GM08714 (cell line): ENCODE data around the gene PAX6.

ENCODE experiments used
- H3K4me3 ChIP-seq: fragments of 200-500 bp; sonication (Bioruptor generic); 2 replicates; pipeline ENCODE4 v1.5.1; 2014; ENCODE audit warnings: mild to moderate bottlenecking, low read length, inconsistent platforms
- ZNF274 ChIP-seq: IDR thresholded peaks from 2 replicates; pipeline ENCODE4 v1.6.1; 2012; ENCODE audit warnings: mild to moderate bottlenecking, low read depth, low read length

The PAX6 gene

DNA sequence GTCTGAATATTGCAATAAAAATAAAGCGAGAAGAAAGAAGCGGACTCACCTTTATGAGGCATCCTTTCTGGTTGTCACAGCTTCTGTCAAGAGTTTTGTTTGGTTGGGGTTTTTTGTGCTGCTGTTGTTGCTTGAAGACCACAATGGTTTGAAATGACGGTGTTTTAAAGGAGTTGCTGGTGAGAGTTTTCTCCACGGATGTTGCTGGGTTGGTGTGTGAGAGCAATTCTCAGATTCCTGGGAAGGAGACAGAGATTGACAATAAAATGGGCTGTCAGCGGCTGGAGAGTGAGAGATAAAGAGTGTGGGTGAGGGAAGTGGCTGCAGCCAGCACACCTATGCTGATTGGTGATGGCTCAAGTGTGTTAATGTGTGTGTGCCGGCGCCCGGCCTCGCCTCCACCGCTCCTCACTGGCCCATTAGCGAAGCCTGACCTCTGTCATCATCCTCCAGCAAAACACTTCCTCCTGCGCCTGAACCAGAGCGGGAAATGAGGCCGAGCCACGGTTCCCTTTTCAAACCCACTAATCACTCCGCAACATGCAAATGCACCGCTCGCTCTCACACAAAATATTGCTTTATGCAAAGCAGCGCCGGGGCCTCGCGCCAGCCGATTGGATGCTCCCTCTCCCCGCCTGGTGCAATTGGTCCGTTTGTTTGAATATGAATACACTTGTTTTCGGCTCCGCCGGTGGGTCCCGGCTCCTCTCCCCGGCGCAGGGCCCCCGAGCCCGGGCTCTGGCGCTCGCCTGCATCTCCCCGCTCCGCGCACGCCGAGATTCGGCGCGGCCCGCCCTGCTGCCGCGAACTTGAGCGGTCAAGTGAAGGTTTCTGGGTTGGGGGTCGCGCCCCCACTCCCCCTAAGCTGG, at the start of gene PAX6:
PAX6 (minus strand) TSS at position 544 of the 869 bp plus-strand sequence. CDS start 4,911 bp downstream, outside the sequence.
- H3K4me3 ChIP-seq = peak within 1 kb of the TSS; percentile 36
- no peak for TF ChIP-seq ZNF274

DNA sequence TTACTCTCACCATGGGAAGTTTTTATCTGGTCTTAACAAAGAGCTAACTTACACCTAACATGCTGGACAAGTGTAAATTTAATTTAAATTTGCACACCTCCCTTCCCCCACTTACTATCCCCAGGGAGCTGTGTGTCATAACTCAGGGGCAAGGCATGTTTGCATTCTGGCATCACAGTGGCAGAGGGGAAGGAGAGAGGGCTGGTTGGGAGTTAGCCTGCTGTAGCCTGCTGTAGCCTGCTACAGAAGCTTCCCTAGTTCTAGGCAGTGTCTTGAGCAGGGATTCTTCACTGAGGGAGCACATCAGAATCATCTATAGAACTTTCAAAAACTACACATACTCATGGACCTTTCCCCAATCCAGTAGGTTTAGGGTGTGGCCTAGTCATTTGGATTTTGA, 49.3 kb upstream of the PAX6 start:
- no peak overlapping the region for H3K4me3 ChIP-seq
- no peak for TF ChIP-seq ZNF274

DNA sequence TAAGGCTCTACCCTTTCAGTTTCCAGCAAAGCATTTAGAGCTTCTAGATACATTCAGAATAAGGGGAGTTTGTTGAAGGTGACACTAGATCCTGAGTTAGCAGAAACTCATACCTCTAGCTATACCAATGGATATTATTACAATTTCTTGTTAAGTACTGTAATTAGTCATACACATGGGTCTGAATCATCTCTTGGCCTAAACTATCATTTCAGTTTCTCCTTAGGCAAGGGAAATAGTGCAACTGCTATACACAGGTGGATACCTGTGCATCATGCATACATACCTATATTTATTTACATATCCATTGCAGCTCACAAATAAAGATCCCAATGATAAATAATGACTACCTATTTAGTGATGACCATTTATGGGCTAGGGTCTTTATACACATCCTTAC, 45.1 kb upstream of the PAX6 start:
- no peak for TF ChIP-seq ZNF274
- H3K4me3 ChIP-seq = no peak overlapping the region

DNA sequence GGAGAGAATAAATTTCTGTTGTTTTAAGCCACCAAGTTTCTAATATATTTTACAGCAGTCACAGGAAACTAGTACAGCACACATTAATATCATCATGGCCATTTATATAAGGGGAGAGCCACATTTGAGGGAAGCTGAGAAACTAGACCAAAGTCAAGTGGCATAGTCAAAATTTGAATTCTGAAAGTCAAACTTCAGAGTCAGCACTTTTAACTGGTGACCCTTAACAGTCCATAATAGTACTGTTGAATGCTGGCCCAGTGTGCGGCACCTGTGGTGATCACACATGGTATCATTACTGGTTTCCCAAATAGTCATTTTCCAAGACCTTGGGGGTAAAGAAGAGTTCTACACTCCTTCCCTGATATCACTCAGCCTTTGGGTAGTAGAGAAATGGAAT, 44.3 kb upstream of the PAX6 start:
- no peak overlapping the region for H3K4me3 ChIP-seq
- no peak for TF ChIP-seq ZNF274

DNA sequence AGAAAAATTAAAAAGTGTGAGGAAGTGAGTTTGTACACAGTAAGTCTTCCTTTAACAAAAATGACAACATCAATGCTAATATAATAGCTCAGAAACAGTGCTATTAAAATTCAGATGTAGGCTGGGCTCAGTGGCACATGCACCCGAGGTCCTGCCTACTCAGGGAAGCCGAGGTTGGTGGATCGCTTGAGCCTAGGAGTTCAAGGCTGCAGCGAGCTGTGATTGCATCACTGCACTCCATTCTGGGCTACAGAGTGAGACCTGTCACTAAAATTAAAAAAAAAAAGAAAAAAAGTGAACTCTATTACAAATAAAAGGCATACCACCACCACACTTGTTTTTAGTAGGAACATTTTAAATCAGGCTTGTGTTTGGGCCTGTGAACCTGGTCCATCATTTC, 39.2 kb upstream of the PAX6 start:
- TF ChIP-seq ZNF274 = no peak

DNA sequence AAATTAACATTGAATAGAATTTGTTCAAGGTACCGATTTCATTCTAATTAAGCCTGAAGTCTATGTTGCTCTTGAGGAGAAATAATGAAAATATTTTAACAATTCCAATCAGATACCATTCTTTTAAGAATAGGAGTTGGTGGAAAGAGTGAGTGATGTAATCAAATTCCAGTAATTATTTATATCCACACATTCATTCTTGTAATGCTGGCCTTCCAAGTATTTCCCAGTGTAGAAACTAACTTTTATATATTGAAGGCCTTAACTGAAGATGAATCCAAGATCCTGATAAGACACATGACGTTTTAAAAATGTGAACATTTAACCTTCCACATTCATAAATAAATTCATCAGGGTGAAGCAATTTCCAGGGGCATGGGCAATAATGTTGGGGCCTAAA, 36.6 kb upstream of the PAX6 start:
- H3K4me3 ChIP-seq = no peak overlapping the region
- TF ChIP-seq ZNF274 = no peak

More for the DNA sequence above, 39.2 kb upstream of the PAX6 start:
- no peak overlapping the region for H3K4me3 ChIP-seq

DNA sequence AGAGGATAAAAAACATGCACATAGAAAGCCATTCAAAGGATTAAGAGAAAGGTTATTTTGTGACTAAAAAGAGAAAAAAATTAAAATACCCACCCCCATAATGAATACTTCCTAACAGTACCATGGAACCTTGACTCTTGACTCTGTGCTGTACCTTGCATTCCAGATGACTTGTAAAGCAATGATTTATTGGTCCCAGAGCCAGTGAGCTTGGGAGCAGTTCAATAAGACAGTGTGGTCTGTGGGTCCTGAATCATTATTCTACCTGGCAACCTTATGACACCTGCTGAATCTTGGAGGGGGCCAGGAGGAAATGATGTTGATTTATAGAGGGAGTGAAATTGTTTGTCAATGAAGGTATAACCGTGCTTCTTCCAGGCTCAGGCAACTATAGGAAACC, 34.2 kb upstream of the PAX6 start:
- no peak overlapping the region for H3K4me3 ChIP-seq
- no peak for TF ChIP-seq ZNF274

DNA sequence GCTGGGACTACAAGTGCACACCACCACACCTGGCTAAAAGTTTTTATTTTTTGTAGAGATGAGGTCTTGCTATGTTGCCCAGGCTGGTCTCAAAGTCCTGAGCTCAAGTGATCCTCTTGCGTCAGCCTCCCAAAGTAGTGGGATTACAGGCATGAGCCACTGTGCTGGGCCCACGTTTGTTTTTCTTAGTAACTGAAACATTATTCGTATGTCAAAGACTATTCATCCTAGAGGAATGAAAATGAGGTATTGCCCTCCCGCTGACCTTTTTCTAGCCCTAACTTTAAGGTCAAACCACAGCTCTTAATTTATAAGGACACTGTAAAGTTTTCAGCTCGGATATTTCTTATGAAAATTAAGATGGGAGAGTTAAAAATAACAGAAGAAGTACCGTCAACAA, 33.2 kb upstream of the PAX6 start:
- no peak for TF ChIP-seq ZNF274
- H3K4me3 ChIP-seq = no peak overlapping the region

DNA sequence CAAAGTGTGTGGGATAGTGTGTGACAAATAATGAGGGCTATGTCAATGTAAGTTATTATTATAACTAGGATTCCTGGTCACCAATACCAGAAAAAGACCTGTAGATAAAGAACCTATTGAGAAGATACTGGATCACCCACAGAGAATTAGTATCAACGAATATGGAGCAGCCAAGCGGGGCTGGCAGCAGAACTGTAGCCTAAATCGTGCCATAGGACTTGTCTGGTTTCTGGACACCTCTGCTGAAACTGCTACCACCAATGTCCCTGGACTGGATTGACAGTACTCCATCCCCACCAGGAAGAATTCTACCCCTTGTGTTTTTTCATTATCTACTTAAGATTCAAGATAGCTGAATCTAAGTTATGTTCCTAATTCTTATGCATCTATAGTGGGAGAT, 30.3 kb upstream of the PAX6 start:
- TF ChIP-seq ZNF274 = no peak
- no peak overlapping the region for H3K4me3 ChIP-seq

DNA sequence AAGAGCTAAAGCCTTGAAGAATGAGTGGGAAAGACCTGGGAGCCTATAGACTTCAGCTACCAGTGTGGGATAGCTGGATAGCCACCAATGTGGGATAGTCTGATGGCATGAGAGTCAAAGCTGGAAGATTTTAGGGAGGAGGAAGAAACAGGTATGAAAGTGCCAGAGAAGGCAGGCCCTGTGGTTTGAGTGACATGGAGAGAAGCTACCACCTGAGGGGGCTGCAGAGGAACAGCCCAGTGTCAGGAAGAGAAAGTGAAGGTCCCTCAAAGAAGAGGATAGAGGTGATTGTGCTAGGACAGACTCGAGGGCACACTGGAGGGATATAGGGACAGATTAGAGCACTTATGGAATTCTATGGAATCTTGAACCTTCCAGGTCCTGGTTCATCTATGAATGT, 23.1 kb upstream of the PAX6 start:
- no peak overlapping the region for H3K4me3 ChIP-seq
- no peak for TF ChIP-seq ZNF274

DNA sequence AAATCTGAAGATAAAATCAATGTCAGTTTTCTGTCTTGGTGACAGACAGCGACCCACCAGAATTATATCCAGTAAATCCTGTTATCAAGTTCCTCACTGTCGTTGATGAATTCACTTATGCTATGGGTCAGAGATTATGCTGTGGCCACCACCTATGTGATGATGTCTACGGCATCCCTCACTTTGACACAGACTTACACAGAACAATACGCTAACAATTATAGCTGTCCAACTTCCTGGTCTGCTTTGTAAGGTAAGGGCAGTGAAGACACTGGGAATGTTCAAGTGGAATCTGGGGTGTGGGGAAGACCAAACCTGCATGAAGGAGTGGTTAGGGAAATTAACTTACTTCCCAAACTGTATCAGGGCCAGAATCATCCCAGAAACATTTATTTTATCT, 19.3 kb upstream of the PAX6 start:
- no peak overlapping the region for H3K4me3 ChIP-seq
- no peak for TF ChIP-seq ZNF274

DNA sequence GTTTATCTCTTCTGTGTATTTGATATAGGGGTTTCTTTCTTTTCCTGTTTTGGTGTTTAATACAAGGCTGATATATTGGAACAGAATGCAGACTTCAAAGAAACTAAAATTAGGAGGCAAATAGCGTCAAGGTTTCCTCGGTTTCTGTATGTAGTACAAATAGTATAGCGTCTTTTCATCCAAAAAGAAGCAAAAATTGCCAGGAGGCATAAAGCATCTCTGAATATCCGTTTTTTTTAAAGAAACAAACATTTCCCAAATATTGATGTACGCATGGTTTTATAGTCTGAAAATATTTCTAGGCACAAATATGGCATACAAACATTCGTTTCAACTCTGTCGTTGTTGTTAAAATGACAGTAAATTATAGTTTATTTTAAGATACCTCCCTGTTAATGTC, 17.1 kb upstream of the PAX6 start:
- no peak overlapping the region for H3K4me3 ChIP-seq
- TF ChIP-seq ZNF274 = no peak

DNA sequence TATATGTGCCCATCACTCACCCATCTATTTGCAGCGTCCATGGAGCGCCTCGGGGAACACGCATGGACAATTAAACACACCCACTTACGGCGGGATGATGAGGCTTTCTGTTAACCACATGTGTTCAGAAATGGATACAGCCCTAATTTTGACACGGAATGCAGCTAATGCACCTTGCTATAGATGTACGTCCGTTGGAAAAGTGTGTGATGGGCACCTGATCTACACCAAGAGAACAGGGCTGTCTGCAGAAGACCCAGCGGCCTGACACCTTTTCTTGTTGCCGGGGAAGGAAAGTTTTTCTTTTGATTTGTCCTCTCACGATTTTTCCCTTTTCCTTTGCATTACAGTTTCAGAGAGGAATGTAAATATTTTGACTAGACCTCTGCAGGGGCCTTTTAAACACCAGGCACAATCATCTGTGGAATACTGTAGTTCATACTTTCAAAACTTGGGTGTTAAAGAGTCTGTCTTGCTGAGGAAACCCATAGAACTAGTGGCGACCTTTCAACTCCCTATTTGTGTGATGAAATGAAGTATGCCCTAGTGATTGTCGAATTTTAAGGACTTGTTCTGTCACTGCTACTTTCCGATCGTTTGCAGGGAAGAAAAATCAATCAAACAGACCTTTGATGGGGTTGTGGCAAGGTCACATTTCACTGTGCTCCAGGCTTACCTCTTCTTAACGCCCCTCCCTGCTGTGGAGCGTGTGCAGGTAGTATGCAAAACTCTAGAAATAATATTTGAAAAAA, 16.5 kb upstream of the PAX6 start:
- no peak overlapping the region for H3K4me3 ChIP-seq
- no peak for TF ChIP-seq ZNF274

DNA sequence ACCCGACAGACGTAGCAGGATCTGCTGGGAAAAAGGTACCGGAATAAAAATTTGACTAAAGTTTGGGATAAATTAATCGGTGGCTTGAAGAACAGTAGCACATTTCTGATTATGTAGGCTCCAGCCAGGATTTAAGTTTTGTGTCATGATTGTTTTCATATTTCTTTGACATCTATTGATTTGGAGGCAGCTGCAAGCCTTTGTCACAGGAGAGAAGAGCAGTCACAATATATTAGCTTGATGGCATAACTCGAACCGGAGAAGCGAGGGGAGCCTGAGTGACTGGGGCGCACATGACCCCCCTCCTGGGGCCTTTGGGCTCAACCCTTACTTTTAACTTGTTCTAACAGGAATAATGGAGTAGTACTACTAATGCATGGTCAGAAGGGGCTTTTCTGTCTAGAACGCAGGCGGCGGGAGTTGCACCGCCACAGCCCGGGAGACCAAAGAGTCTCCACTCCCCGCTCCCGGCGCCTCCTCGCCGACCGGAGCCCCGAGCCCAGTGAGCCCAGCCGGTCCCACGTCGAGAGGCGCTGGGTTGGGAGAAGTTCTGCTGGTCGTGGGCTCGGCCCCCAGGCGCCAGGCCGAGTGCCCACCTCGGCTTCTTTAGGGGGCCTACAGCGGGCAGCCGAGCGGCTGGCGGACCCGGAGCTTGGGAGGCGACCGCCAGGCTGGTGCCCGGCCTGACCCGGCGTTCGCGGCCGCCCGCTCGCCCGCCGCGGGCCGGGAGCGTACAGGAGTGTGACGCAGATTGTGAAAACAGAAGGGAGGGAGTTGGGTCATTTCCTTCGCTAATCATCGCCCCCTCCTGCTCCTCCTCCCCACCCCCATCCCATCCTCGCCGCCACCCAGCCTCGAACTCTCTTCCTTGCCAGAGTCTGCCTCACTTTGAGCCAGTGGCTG, 15.7 kb upstream of the PAX6 start:
- no peak for TF ChIP-seq ZNF274
- no peak overlapping the region for H3K4me3 ChIP-seq
